Fibroblast of lung (primary cell): ENCODE results near the gene WDR49. TPM values are rescaled to one million over a fixed set of nuclear protein-coding genes. Genes with fewer than 3 reads are reported as not detected.

Experiments used
- DNase-seq, 2 donors: peaks; one replicate each; pipeline versions ENCODE4 v3.0.0 to v3.0.0-alpha.2; 2010; ENCODE audit warnings: low read depth in 2 of 2
- H2AFZ ChIP-seq: 2 replicates; pipeline ENCODE4 v1.5.1; 2012; ENCODE audit warnings: low read length, control low read depth, inconsistent platforms
- H3K27ac ChIP-seq: 2 replicates; pipeline ENCODE4 v1.5.1; 2011; ENCODE audit warnings: low read length, control low read depth; ENCODE audit not compliant: insufficient read depth
- H3K27me3 ChIP-seq: 2 replicates; pipeline ENCODE4 v1.5.1; 2011; ENCODE audit warnings: mild to moderate bottlenecking, low read length; ENCODE audit not compliant: control insufficient read depth, insufficient read depth
- H3K36me3 ChIP-seq: 2 replicates; pipeline ENCODE4 v1.5.1; 2011; ENCODE audit warnings: low read length; ENCODE audit not compliant: control insufficient read depth, insufficient read depth
- H3K4me1 ChIP-seq: 2 replicates; pipeline ENCODE4 v1.5.1; 2011; ENCODE audit warnings: low read length; ENCODE audit not compliant: control insufficient read depth, insufficient read depth; ENCODE audit errors: extremely low read depth
- H3K4me2 ChIP-seq: 2 replicates; pipeline ENCODE4 v1.5.1; 2011; ENCODE audit warnings: low read length, control low read depth; ENCODE audit not compliant: insufficient read depth; ENCODE audit errors: extremely low read depth
- H3K4me3 ChIP-seq, 4 experiments: fragments of 200-600 bp in 1 of 4; sonication (generic) in 1 of 4; replicated peaks in 1 of 4; 2 replicates each; pipeline ENCODE4 v1.5.1; 2011 to 2016; ENCODE audit warnings: low read length in 4 of 4, low read depth in 3 of 4, mild to moderate bottlenecking in 3 of 4, control low read depth in 2 of 4, inconsistent platforms in 1 of 4, mixed read lengths in 1 of 4; ENCODE audit not compliant: insufficient read depth in 1 of 4; ENCODE audit errors: control extremely low read depth in 1 of 4
- H3K79me2 ChIP-seq: 2 replicates; pipeline ENCODE4 v1.5.1; 2012; ENCODE audit warnings: mild to moderate bottlenecking, low read length, inconsistent platforms; ENCODE audit not compliant: control insufficient read depth, insufficient read depth
- H3K9ac ChIP-seq: 2 replicates; pipeline ENCODE4 v1.5.1; 2011; ENCODE audit warnings: mild to moderate bottlenecking, low read length, control low read depth; ENCODE audit not compliant: insufficient read depth
- H3K9me3 ChIP-seq: 2 replicates; pipeline ENCODE4 v1.5.1; 2012; ENCODE audit warnings: low read depth, low read length; ENCODE audit not compliant: control insufficient read depth, insufficient read depth
- H4K20me1 ChIP-seq: 2 replicates; pipeline ENCODE4 v1.5.1; 2011; ENCODE audit warnings: low read length; ENCODE audit not compliant: control insufficient read depth, insufficient read depth; ENCODE audit errors: extremely low read depth
- EZH2 ChIP-seq: IDR thresholded peaks from 2 replicates; pipeline ENCODE4 v1.5.1; 2012; ENCODE audit warnings: low read length, control low read depth, mild to moderate bottlenecking; ENCODE audit errors: missing control alignments
- polyA plus RNA-seq, 2 donors: library from polyadenylated mRNA; depleted of rRNA in 1 of 2; stranded (reverse) in 1 of 2; unstranded in 1 of 2; fragments of >200 nt; gene quantifications; 2 replicates each; pipeline ENCODE4 v1.2.1, GENCODE V29; 2011 to 2012; ENCODE audit warnings: missing spikeins in 1 of 2
- total RNA-seq: library from RNA; depleted of rRNA; stranded (reverse); fragments of >200 nt; gene quantifications from 2 replicates; pipeline ENCODE4 v1.2.1, GENCODE V29; 2014
- TF ChIP-seq, protein P1 (sequence below), 2 donors: IDR thresholded peaks in 1 of 2; conservative IDR thresholded peaks in 1 of 2; 1 replicate in 1 of 2; 2 replicates in 1 of 2; pipeline ENCODE4 v1.5.1; 2011 to 2012; ENCODE audit warnings: low read length in 2 of 2, control low read depth in 1 of 2, inconsistent platforms in 1 of 2, low read depth in 1 of 2, mild to moderate bottlenecking in 1 of 2

WDR49 gene
- total and polyA plus RNA-seq, 2 donors (not counting 1 experiment from before 2014, with no cell fraction given) = under 0.01 TPM; not detected in 1

DNA sequence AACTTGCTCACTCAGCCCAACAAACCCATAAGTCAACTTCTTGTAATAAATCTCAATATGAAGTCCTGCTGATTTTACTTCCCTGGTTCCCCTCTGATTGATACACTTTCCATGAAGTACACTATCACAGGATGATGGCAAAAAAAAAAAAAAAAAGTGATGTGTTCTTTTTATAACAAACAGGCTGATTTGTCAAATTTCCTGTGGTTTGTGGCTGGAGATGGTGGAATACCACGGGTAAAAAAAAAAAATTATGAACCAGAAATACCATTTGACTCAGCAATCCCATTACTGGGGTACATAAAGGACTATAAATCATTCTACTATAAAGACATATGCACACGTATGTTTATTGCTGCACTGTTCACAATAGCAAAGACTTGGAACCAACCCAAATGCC is 169.2 kb downstream of the WDR49 start:
- Histone ChIP-seq H3K4me2 (no peak overlapping the region), H3K36me3 (no peaks in the 10 kb centered on the region), H3K27ac (no peak overlapping the region), H3K4me3 (no peak overlapping the region), H3K27me3 (no peaks in the 10 kb centered on the region), H3K9ac (no peak overlapping the region), H3K4me1 (no peaks in the 10 kb centered on the region), H3K79me2 (no peaks in the 10 kb centered on the region), H3K9me3 (no peaks in the 10 kb centered on the region), H4K20me1 (no peaks in the 10 kb centered on the region), H2AFZ (no peak overlapping the region)
- TF ChIP-seq, protein P1, sequence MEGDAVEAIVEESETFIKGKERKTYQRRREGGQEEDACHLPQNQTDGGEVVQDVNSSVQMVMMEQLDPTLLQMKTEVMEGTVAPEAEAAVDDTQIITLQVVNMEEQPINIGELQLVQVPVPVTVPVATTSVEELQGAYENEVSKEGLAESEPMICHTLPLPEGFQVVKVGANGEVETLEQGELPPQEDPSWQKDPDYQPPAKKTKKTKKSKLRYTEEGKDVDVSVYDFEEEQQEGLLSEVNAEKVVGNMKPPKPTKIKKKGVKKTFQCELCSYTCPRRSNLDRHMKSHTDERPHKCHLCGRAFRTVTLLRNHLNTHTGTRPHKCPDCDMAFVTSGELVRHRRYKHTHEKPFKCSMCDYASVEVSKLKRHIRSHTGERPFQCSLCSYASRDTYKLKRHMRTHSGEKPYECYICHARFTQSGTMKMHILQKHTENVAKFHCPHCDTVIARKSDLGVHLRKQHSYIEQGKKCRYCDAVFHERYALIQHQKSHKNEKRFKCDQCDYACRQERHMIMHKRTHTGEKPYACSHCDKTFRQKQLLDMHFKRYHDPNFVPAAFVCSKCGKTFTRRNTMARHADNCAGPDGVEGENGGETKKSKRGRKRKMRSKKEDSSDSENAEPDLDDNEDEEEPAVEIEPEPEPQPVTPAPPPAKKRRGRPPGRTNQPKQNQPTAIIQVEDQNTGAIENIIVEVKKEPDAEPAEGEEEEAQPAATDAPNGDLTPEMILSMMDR (conservative IDR thresholded peaks at IDR 0.05 in 1 of 2, IDR thresholded peaks at IDR 0.05 in 1 of 2; ENCODE audit: low read depth in 1 of 2, low read length in 2 of 2) = no peak
- TF ChIP-seq EZH2 = no peak
- DNase-seq = no peak

DNA sequence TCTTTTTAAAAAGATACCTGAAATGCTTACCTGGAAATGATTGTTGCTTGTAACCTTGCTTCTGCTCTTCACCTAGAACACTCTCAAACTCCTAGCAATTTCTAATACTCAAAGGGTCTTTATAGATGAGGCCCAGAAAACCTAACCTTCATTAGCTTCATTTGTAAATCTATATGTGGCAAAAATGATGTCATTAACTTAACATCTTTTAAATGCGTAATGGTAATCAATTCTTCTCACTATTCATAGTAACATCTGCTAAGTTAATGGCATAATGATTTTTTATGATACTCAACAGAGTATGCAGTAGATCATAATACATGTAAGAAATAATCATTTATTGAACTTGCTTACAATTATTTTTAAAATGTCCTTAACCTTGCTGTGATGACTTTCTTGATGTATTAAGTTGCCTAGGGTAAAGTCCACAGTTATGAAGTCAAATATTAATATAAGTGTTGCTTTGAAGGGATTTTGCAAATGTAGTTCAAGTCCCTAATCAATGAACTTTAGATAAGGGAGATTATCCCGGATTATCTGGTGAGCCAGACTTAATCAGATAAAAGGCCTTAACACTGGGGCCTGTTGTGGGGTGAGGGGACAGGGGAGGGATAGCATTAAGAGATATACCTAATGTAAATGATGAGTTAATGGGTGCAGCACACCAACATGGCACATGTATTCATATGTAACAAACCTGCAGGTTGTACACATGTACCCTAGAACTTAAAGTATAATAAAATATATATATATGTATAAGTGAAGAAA is 169.8 kb downstream of the WDR49 start:
- DNase-seq = no peak
- Histone ChIP-seq H2AFZ (no peak overlapping the region), H3K4me3 (no peak overlapping the region), H3K9me3 (no peaks in the 10 kb centered on the region), H4K20me1 (no peaks in the 10 kb centered on the region), H3K4me2 (no peak overlapping the region), H3K36me3 (no peaks in the 10 kb centered on the region), H3K9ac (no peak overlapping the region), H3K27me3 (no peaks in the 10 kb centered on the region), H3K79me2 (no peaks in the 10 kb centered on the region), H3K4me1 (no peaks in the 10 kb centered on the region), H3K27ac (no peak overlapping the region)
- TF ChIP-seq, protein P1 (conservative IDR thresholded peaks at IDR 0.05 in 1 of 2, IDR thresholded peaks at IDR 0.05 in 1 of 2; ENCODE audit: low read depth in 1 of 2, low read length in 2 of 2) = no peak
- TF ChIP-seq EZH2 = no peak

DNA sequence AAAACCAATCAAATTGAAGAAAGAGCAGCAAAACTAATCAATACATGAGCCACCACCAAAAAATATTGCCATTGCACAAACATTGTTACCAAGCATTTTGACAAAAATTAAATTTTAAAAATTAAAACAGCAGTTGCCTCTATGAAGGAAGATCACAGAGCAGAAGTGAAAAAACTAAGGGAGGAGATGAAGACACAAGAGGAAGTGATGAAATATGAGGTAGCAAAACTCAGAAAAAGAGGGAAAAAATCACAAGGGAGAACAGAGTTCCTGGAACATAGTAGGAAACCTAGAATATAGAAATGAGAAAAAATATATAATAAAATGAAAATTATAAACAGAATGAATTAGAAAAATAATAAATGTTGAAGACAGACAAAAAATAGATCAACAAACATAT is 172.6 kb downstream of the WDR49 start:
- Histone ChIP-seq H3K9me3 (no peaks in the 10 kb centered on the region), H3K4me1 (no peaks in the 10 kb centered on the region), H3K4me2 (no peak overlapping the region), H3K27ac (no peak overlapping the region), H2AFZ (no peak overlapping the region), H3K4me3 (no peak overlapping the region), H4K20me1 (no peaks in the 10 kb centered on the region), H3K36me3 (no peaks in the 10 kb centered on the region), H3K9ac (no peak overlapping the region), H3K27me3 (no peaks in the 10 kb centered on the region), H3K79me2 (no peaks in the 10 kb centered on the region)
- TF ChIP-seq EZH2 = no peak
- TF ChIP-seq, protein P1 (conservative IDR thresholded peaks at IDR 0.05 in 1 of 2, IDR thresholded peaks at IDR 0.05 in 1 of 2; ENCODE audit: low read depth in 1 of 2, low read length in 2 of 2) = no peak
- no peak for DNase-seq
